Endometrium (tissue), 2 donors: ENCODE results near the gene SPATC1L.

Source experiments
- FAIRE-seq: peaks from 2 replicates; lab custom pipeline; 2012; peaks lifted over from hg19 to GRCh38; lab: Jason Lieb, UNC
- donor health status: control.
- donor health status: control.

The SPATC1L gene

GRCh38 chr21:46130831-46131587 is 53.2 kb downstream of the SPATC1L start:
- FAIRE-seq: no peak

GRCh38 chr21:46129846-46130651 is 54.2 kb downstream of the SPATC1L start:
- FAIRE-seq: no peak

GRCh38 chr21:46128933-46129571 is 55.2 kb downstream of the SPATC1L start:
- FAIRE-seq: no peak

GRCh38 chr21:46128106-46128932 is 55.9 kb downstream of the SPATC1L start:
- FAIRE-seq: no peak

- no peak for FAIRE-seq
Measured at GRCh38 chr21:46127239-46128105, 56.8 kb downstream of the SPATC1L start.

- FAIRE-seq: no peak
Measured at GRCh38 chr21:46126309-46127238, 57.7 kb downstream of the SPATC1L start.

- no peak for FAIRE-seq
Measured at GRCh38 chr21:46125846-46126301, 58.4 kb downstream of the SPATC1L start.

- no peak for FAIRE-seq
Measured at GRCh38 chr21:46124926-46125845, 59.1 kb downstream of the SPATC1L start.

GRCh38 chr21:46124083-46124925 is 60.0 kb downstream of the SPATC1L start:
- no peak for FAIRE-seq

- FAIRE-seq: no peak
Measured at GRCh38 chr21:46122758-46123683, 61.2 kb downstream of the SPATC1L start.

- no peak for FAIRE-seq
Measured at GRCh38 chr21:46122237-46122671, 62.0 kb downstream of the SPATC1L start.

GRCh38 chr21:46121286-46122221 is 62.7 kb downstream of the SPATC1L start:
- no peak for FAIRE-seq

- FAIRE-seq: no peak
Measured at GRCh38 chr21:46120301-46121285, 63.7 kb downstream of the SPATC1L start.

GRCh38 chr21:46119637-46120271 is 64.5 kb downstream of the SPATC1L start:
- FAIRE-seq: no peak
